ENCODE data around the gene GCLC. TPM values are rescaled to one million over a fixed set of nuclear protein-coding genes. Genes with fewer than 3 reads are reported as not detected.
A peak's percentile ranks its signal among the peaks of the same experiment; 100 is the strongest.

Gene GCLC
- total RNA-seq, 6 donors from 2014 or later: 21.9 to 60.2 (median 27.2) TPM

- H3K4me3 ChIP-seq: no peak overlapping the region
- no peaks in the 10 kb centered on the region for H3K4me1 ChIP-seq
- peaks cover 0 to 14% (median 4%) of the 10 kb centered on the region in 4 donors for H3K36me3 ChIP-seq
- no peaks in the 10 kb centered on the region for H3K9me3 ChIP-seq
- no peak for ATAC-seq (ENCODE audit: low FRiP score in 2 of 2)
- H3K27ac ChIP-seq: no peak overlapping the region
- TF ChIP-seq CTCF (IDR thresholded peaks at IDR 0.05): no peak
- no peak for TF ChIP-seq EP300 (IDR thresholded peaks at IDR 0.05)
- no peak for TF ChIP-seq POLR2A (IDR thresholded peaks at IDR 0.05)
- TF ChIP-seq POLR2AphosphoS5 (IDR thresholded peaks at IDR 0.05): no peak
- H3K27me3 ChIP-seq: no peaks in the 10 kb centered on the region
- WGBS, 2 donors: 50 to 63% methylated on average over 1 of the region's 1 CpG
- no peak for DNase-seq
These were observed 20.5 kb downstream of the GCLC start for GRCh38 chr6:53524455-53524815.

- no peaks in the 10 kb centered on the region for H3K4me1 ChIP-seq
- WGBS, 2 donors: 85 to 89% methylated on average over 8 of the region's 8 CpGs
- no peak for TF ChIP-seq EP300 (IDR thresholded peaks at IDR 0.05)
- no peak for TF ChIP-seq POLR2A (IDR thresholded peaks at IDR 0.05)
- no peak for TF ChIP-seq CTCF (IDR thresholded peaks at IDR 0.05)
- no peak for TF ChIP-seq POLR2AphosphoS5 (IDR thresholded peaks at IDR 0.05)
- H3K27me3 ChIP-seq: no peaks in the 10 kb centered on the region
- no peaks in the 10 kb centered on the region for H3K9me3 ChIP-seq
- H3K4me3 ChIP-seq: no peak overlapping the region
- H3K27ac ChIP-seq: no peak overlapping the region
- ATAC-seq (ENCODE audit: low FRiP score in 2 of 2) (no peak), DNase-seq (no peak)
- peaks cover 0 to 14% (median 4%) of the 10 kb centered on the region in 4 donors for H3K36me3 ChIP-seq
These were observed 21.1 kb downstream of the GCLC start for GRCh38 chr6:53523511-53524454.

- 87 to 94% methylated on average over 13 to 14 of the region's 14 CpGs for WGBS, 2 donors
- Histone ChIP-seq H3K27ac (no peak overlapping the region), H3K9me3 (no peaks in the 10 kb centered on the region), H3K36me3 (peaks cover 0 to 14% (median 8%) of the 10 kb centered on the region in 4 donors), H3K4me1 (no peaks in the 10 kb centered on the region), H3K4me3 (no peak overlapping the region), H3K27me3 (no peaks in the 10 kb centered on the region)
- ATAC-seq (ENCODE audit: low FRiP score in 2 of 2) (no peak), DNase-seq (peak in 1 of 2 donors; percentile 33)
- TF ChIP-seq EP300 (IDR thresholded peaks at IDR 0.05) (no peak), POLR2A (IDR thresholded peaks at IDR 0.05) (no peak), POLR2AphosphoS5 (IDR thresholded peaks at IDR 0.05) (no peak), CTCF (IDR thresholded peaks at IDR 0.05) (no peak)
These were observed 24.5 kb downstream of the GCLC start for GRCh38 chr6:53520320-53520928.

GRCh38 chr6:53518862-53519261 lies 26.0 kb downstream of the GCLC start:
- H3K9me3 ChIP-seq: no peaks in the 10 kb centered on the region
- H3K27ac ChIP-seq: no peak overlapping the region
- no peak for TF ChIP-seq CTCF (IDR thresholded peaks at IDR 0.05)
- H3K4me1 ChIP-seq: no peaks in the 10 kb centered on the region
- no peak for DNase-seq
- no peaks in the 10 kb centered on the region for H3K27me3 ChIP-seq
- ATAC-seq (ENCODE audit: low FRiP score in 2 of 2): no peak
- WGBS, 2 donors: 79 to 90% methylated on average over 1 of the region's 1 CpG
- peaks cover 0 to 25% (median 8%) of the 10 kb centered on the region in 4 donors for H3K36me3 ChIP-seq
- H3K4me3 ChIP-seq: no peak overlapping the region

Measured in upper lobe of left lung (tissue), 6 donors.